WTC11 (cell line): ENCODE results near the gene DNM3.

Experiments
- CTCF ChIP-seq: fragments of 200-600 bp; IDR thresholded peaks from 2 replicates; pipeline ENCODE4 v1.8.0; 2022; ENCODE audit warnings: antibody characterized with exemption
- FOXK1 ChIP-seq: sonication (generic); formaldehyde crosslinking; IDR thresholded peaks from 2 replicates; pipeline ENCODE4 v1.8.0; 2022; ENCODE audit warnings: mild to moderate bottlenecking, moderate library complexity, missing genetic modification reagents
- NFATC4 ChIP-seq: fragments of 250-450 bp; sonication (Bioruptor Pico); IDR thresholded peaks from 2 replicates; pipeline ENCODE4 v1.9.0; 2021; ENCODE audit warnings: mild to moderate bottlenecking
- TF ChIP-seq, protein P1 (sequence below): sonication (generic); formaldehyde crosslinking; IDR thresholded peaks from 2 replicates; pipeline ENCODE4 v1.8.1; 2023; ENCODE audit warnings: mild to moderate bottlenecking, missing genetic modification reagents, borderline replicate concordance

DNA sequence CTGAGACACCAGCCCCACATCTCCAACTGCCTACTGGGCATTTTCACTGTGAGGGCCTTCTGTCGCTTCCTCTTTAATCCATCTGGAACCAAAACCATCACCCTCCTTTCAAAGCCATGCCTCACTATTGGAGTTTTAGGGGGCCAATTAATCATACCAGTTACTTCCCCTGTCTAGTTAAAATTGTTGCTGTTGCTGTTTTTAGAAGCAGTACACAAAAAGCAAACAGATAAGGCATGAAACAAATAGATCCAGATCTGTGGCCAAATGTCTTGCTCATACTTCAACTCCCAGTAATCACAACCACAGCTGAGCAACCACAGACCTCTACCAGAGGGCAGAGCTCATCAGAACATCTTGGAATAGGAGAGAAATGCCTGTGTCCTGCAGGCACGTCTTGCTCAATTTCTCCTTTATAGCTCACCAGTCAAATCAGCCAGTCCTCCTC, 445.4 kb downstream of the DNM3 start:
- TF ChIP-seq CTCF (no peak), FOXK1 (no peak), NFATC4 (CRISPR knock-in tag) (no peak)
- TF ChIP-seq, protein P1, sequence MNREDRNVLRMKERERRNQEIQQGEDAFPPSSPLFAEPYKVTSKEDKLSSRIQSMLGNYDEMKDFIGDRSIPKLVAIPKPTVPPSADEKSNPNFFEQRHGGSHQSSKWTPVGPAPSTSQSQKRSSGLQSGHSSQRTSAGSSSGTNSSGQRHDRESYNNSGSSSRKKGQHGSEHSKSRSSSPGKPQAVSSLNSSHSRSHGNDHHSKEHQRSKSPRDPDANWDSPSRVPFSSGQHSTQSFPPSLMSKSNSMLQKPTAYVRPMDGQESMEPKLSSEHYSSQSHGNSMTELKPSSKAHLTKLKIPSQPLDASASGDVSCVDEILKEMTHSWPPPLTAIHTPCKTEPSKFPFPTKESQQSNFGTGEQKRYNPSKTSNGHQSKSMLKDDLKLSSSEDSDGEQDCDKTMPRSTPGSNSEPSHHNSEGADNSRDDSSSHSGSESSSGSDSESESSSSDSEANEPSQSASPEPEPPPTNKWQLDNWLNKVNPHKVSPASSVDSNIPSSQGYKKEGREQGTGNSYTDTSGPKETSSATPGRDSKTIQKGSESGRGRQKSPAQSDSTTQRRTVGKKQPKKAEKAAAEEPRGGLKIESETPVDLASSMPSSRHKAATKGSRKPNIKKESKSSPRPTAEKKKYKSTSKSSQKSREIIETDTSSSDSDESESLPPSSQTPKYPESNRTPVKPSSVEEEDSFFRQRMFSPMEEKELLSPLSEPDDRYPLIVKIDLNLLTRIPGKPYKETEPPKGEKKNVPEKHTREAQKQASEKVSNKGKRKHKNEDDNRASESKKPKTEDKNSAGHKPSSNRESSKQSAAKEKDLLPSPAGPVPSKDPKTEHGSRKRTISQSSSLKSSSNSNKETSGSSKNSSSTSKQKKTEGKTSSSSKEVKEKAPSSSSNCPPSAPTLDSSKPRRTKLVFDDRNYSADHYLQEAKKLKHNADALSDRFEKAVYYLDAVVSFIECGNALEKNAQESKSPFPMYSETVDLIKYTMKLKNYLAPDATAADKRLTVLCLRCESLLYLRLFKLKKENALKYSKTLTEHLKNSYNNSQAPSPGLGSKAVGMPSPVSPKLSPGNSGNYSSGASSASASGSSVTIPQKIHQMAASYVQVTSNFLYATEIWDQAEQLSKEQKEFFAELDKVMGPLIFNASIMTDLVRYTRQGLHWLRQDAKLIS (CRISPR knock-in tag), result no peak
